ENCODE data around the gene KCNA2. TPM values are rescaled to one million over a fixed set of nuclear protein-coding genes. Genes with fewer than 3 reads are reported as not detected.

KCNA2 gene
- total RNA-seq, 1 experiment from 2014 or later, result 1.1 TPM

DNA sequence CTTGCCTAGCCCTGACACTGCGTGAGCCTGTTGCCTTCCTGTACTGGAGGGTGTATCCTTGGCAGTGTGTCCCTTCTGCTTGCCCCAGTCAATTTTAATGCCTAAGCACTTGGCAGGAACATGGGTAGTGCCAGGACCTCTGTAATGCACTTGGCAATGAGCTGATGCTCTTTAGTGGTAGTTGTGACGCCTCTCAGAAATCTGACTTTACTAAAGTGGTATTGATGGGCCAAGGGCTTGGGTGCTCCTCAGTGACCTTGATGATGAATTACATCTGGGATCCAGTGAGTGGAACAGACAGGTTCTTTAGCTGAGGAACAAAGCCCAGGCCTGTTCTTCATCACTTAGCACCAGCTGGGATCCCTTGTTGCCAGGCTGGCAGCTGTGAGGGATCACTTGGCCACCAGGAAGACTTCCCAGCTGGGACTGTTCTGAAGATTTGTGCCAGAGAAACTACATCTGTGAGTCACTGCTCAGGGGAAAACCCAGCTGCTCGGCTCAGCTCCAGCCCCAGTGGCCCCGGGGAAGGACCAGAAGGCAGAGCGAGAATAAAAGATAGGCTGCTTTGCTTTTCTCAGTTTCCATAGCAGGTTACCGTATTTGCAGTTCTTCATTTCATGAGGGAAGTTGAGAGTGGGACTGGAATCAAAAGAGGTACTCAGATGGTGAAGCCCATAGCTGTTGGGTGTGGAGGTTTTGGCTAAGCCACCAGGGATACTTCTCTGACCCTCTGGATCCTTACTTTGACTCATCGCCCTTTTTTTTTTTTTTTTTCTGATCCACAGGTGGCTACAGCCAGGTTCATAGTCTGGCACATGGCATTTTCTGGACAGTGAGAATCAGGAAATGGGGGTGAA, 28.5 kb upstream of the KCNA2 start:
- ATAC-seq (peak; percentile 72; the same call in 1 of the 2 replicates), DNase-seq (ENCODE audit: low read depth, low spot score) (no peak)
- intact Hi-C loops (cut with micrococcal nuclease; ENCODE audit: unreplicated experiment) (loop anchor here (5.0 kb wide), 2 partner anchors 133 to 148 kb away; no protein-coding TSS in a partner anchor), in situ Hi-C loops (cut with HindIII; ENCODE audit: low pct_unique_long_range_greater_than_20kb, low sequenced_read_pairs) (no loop called here)
- Histone ChIP-seq H3K36me3 (ENCODE audit: control insufficient read depth, insufficient read depth, low read length) (no peaks in the 10 kb centered on the region), H3K27me3 (ENCODE audit: control insufficient read depth, insufficient read depth, low read length) (no peaks in the 10 kb centered on the region; the same call in 1 of the 2 replicates), H3K9me3 (ENCODE audit: control insufficient read depth, insufficient read depth, low read depth, low read length) (no peaks in the 10 kb centered on the region), H3K4me3 (ENCODE audit: low read depth in 2 of 2, low read length in 2 of 2) (no peak overlapping the region), H3K27ac (ENCODE audit: low read length) (no peak overlapping the region), H3K4me1 (ENCODE audit: control insufficient read depth, insufficient read depth, low read length) (no peaks in the 10 kb centered on the region)
- ChIA-PET POLR2A (no interaction called here), CTCF (no interaction called here)
- no TSS peak for BruUV-seq (replicated peaks)
- no peak for TF ChIP-seq SIN3A (IDR thresholded peaks at IDR 0.05; ENCODE audit: borderline replicate concordance, insufficient read depth, low read depth, low read length)
- TF ChIP-seq CTCF (IDR thresholded peaks at IDR 0.05), result no peak
- TF ChIP-seq TCF7L2 (IDR thresholded peaks at IDR 0.05; ENCODE audit: low read depth, low read length), result no peak

DNA sequence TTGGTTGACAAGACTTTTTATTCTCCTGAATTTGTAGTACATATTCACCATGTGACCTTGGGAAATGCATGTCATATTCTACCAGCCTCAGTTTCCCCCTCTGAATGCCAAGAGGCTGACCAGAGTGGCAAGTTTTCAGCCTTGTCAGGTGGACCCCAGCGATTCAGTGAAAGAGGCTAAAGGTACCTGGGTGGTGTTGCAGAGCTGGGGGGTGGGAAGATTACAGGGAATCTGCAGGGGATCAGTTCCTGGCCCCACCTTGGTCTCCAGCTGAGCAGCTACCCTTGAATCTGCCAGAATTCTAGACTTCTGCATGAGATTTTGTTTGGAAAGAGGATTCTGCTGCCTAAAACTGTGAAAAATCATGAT, 27.9 kb upstream of the KCNA2 start:
- intact Hi-C loops (cut with micrococcal nuclease; ENCODE audit: unreplicated experiment) (loop anchor here (5.0 kb wide), 2 partner anchors 133 to 148 kb away; no protein-coding TSS in a partner anchor), in situ Hi-C loops (cut with HindIII; ENCODE audit: low pct_unique_long_range_greater_than_20kb, low sequenced_read_pairs) (no loop called here)
- ATAC-seq (no peak), DNase-seq (ENCODE audit: low read depth, low spot score) (no peak)
- ChIA-PET CTCF (no interaction called here), POLR2A (no interaction called here)
- Histone ChIP-seq H3K4me1 (ENCODE audit: control insufficient read depth, insufficient read depth, low read length) (no peaks in the 10 kb centered on the region), H3K36me3 (ENCODE audit: control insufficient read depth, insufficient read depth, low read length) (no peaks in the 10 kb centered on the region), H3K27me3 (ENCODE audit: control insufficient read depth, insufficient read depth, low read length) (no peaks in the 10 kb centered on the region; the same call in 1 of the 2 replicates), H3K4me3 (ENCODE audit: low read depth in 2 of 2, low read length in 2 of 2) (no peak overlapping the region), H3K27ac (ENCODE audit: low read length) (no peak overlapping the region), H3K9me3 (ENCODE audit: control insufficient read depth, insufficient read depth, low read depth, low read length) (no peaks in the 10 kb centered on the region)
- no TSS peak for BruUV-seq (replicated peaks)
- TF ChIP-seq, protein P1, sequence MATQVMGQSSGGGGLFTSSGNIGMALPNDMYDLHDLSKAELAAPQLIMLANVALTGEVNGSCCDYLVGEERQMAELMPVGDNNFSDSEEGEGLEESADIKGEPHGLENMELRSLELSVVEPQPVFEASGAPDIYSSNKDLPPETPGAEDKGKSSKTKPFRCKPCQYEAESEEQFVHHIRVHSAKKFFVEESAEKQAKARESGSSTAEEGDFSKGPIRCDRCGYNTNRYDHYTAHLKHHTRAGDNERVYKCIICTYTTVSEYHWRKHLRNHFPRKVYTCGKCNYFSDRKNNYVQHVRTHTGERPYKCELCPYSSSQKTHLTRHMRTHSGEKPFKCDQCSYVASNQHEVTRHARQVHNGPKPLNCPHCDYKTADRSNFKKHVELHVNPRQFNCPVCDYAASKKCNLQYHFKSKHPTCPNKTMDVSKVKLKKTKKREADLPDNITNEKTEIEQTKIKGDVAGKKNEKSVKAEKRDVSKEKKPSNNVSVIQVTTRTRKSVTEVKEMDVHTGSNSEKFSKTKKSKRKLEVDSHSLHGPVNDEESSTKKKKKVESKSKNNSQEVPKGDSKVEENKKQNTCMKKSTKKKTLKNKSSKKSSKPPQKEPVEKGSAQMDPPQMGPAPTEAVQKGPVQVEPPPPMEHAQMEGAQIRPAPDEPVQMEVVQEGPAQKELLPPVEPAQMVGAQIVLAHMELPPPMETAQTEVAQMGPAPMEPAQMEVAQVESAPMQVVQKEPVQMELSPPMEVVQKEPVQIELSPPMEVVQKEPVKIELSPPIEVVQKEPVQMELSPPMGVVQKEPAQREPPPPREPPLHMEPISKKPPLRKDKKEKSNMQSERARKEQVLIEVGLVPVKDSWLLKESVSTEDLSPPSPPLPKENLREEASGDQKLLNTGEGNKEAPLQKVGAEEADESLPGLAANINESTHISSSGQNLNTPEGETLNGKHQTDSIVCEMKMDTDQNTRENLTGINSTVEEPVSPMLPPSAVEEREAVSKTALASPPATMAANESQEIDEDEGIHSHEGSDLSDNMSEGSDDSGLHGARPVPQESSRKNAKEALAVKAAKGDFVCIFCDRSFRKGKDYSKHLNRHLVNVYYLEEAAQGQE (IDR thresholded peaks at IDR 0.05; ENCODE audit: insufficient read depth in 1 of 2, low read depth in 2 of 2, low read length in 1 of 2), result no peak

- in situ Hi-C loops (cut with HindIII; ENCODE audit: low pct_unique_long_range_greater_than_20kb, low sequenced_read_pairs), result no loop called here
- CTCF ChIA-PET, result no interaction called here
- Histone ChIP-seq H3K27ac (ENCODE audit: low read length) (no peak overlapping the region), H3K36me3 (ENCODE audit: control insufficient read depth, insufficient read depth, low read length) (no peaks in the 10 kb centered on the region), H3K9me3 (ENCODE audit: control insufficient read depth, insufficient read depth, low read depth, low read length) (no peaks in the 10 kb centered on the region), H3K27me3 (ENCODE audit: control insufficient read depth, insufficient read depth, low read length) (no peaks in the 10 kb centered on the region; the same call in 1 of the 2 replicates), H3K4me3 (ENCODE audit: low read depth in 2 of 2, low read length in 2 of 2) (no peak overlapping the region), H3K4me1 (ENCODE audit: control insufficient read depth, insufficient read depth, low read length) (no peaks in the 10 kb centered on the region)
- intact Hi-C loops (cut with micrococcal nuclease; ENCODE audit: unreplicated experiment), result loop anchor here (5.0 kb wide), 2 partner anchors 134 to 149 kb away; no protein-coding TSS in a partner anchor
- TF ChIP-seq SIN3A (IDR thresholded peaks at IDR 0.05; ENCODE audit: borderline replicate concordance, insufficient read depth, low read depth, low read length), result no peak
- TF ChIP-seq CTCF (IDR thresholded peaks at IDR 0.05), result no peak
- TF ChIP-seq, protein P1 (IDR thresholded peaks at IDR 0.05; ENCODE audit: insufficient read depth in 1 of 2, low read depth in 2 of 2, low read length in 1 of 2), result no peak
- no peak for TF ChIP-seq TCF7L2 (IDR thresholded peaks at IDR 0.05; ENCODE audit: low read depth, low read length)
- no peak for TF ChIP-seq POLR2AphosphoS5 (IDR thresholded peaks at IDR 0.05; ENCODE audit: low read depth, low read length)
- DNase-seq (ENCODE audit: low read depth, low spot score), result no peak
- no peak for ATAC-seq
- POLR2A ChIA-PET, result no interaction called here
- no TSS peak for BruUV-seq (replicated peaks)
These were observed 27.5 kb upstream of the KCNA2 start for GRCh38 chr1:110633646-110634030.

All from Panc1 (cell line).